Neuronal stem cell (in vitro differentiated cells): ENCODE results near the gene DAPK2.
A peak's percentile ranks its signal among the peaks of the same experiment; 100 is the strongest.

Source experiments
- DNase-seq: peaks from one replicate; pipeline ENCODE4 v3.0.0-alpha.2; 2013; ENCODE audit warnings: low spot score
- H2AFZ ChIP-seq: one replicate; pipeline ENCODE4 v1.6.1; 2013; ENCODE audit warnings: mild to moderate bottlenecking, low read length, inconsistent platforms
- H2AK5ac ChIP-seq: 2 replicates; pipeline ENCODE4 v1.6.1; 2013; ENCODE audit warnings: low read depth, mild to moderate bottlenecking, inconsistent platforms, low read length, moderate library complexity, mixed read lengths
- H2BK120ac ChIP-seq: 2 replicates; pipeline ENCODE4 v1.6.1; 2013; ENCODE audit warnings: low read depth, mild to moderate bottlenecking, inconsistent platforms, low read length, moderate library complexity, mixed read lengths
- H2BK12ac ChIP-seq: one replicate; pipeline ENCODE4 v1.6.1; 2013; ENCODE audit warnings: low read length, inconsistent platforms
- H2BK15ac ChIP-seq: 2 replicates; pipeline ENCODE4 v1.6.1; 2013; ENCODE audit warnings: mild to moderate bottlenecking, low read length, inconsistent platforms, mixed read lengths
- H2BK5ac ChIP-seq: one replicate; pipeline ENCODE4 v1.6.1; 2013; ENCODE audit warnings: inconsistent platforms, mild to moderate bottlenecking, low read length, moderate library complexity
- H3K14ac ChIP-seq: one replicate; pipeline ENCODE4 v1.6.1; 2013; ENCODE audit warnings: low read length, inconsistent platforms
- H3K18ac ChIP-seq: 2 replicates; pipeline ENCODE4 v1.6.1; 2013; ENCODE audit warnings: low read length, inconsistent platforms
- H3K23ac ChIP-seq: 2 replicates; pipeline ENCODE4 v1.6.1; 2013; ENCODE audit warnings: low read depth, mild to moderate bottlenecking, mixed read lengths, low read length, inconsistent platforms; ENCODE audit not compliant: poor library complexity
- H3K27ac ChIP-seq: replicated peaks from 3 replicates; pipeline ENCODE4 v1.5.1; 2013; ENCODE audit warnings: low read length, inconsistent platforms
- H3K27me3 ChIP-seq, 3 experiments: 2 replicates each; pipeline ENCODE4 v1.6.1; 2013; ENCODE audit warnings: low read length in 3 of 3, mild to moderate bottlenecking in 2 of 3, inconsistent platforms in 1 of 3, low read depth in 1 of 3, mixed read lengths in 1 of 3, moderate library complexity in 1 of 3; ENCODE audit not compliant: control insufficient read depth in 3 of 3, insufficient read depth in 3 of 3
- H3K36me3 ChIP-seq, 2 donors: replicated peaks in 1 of 2; 2 replicates each; pipeline ENCODE4 v1.6.1; 2013; ENCODE audit warnings: low read length in 2 of 2; ENCODE audit not compliant: control insufficient read depth in 2 of 2, insufficient read depth in 2 of 2
- H3K4ac ChIP-seq: 2 replicates; pipeline ENCODE4 v1.6.1; 2013; ENCODE audit warnings: inconsistent platforms, mild to moderate bottlenecking, low read length, moderate library complexity
- H3K4me1 ChIP-seq, 2 donors: 1 replicate in 1 of 2; 2 replicates in 1 of 2; pipeline ENCODE4 v1.6.1; 2013; ENCODE audit warnings: low read length in 2 of 2, low read depth in 1 of 2; ENCODE audit not compliant: control insufficient read depth in 2 of 2, insufficient read depth in 1 of 2
- H3K4me2 ChIP-seq: one replicate; pipeline ENCODE4 v1.6.1; 2013; ENCODE audit warnings: mild to moderate bottlenecking, low read length, inconsistent platforms; ENCODE audit not compliant: insufficient read depth, poor library complexity, severe bottlenecking
- H3K4me3 ChIP-seq, 2 donors: 2 replicates each; pipeline ENCODE4 v1.5.1; 2013; ENCODE audit warnings: low read length in 2 of 2, mild to moderate bottlenecking in 2 of 2, inconsistent platforms in 1 of 2, moderate library complexity in 1 of 2
- H3K79me1 ChIP-seq: one replicate; pipeline ENCODE4 v1.6.1; 2013; ENCODE audit warnings: low read depth, mild to moderate bottlenecking, inconsistent platforms, low read length, moderate library complexity
- H3K9ac ChIP-seq: one replicate; pipeline ENCODE4 v1.6.1; 2013; ENCODE audit warnings: mild to moderate bottlenecking, low read depth, low read length, inconsistent platforms; ENCODE audit not compliant: poor library complexity
- H3K9me3 ChIP-seq, 2 donors: replicated peaks in 1 of 2; 2 replicates each; pipeline versions ENCODE3 to v1.6.1; 2013; ENCODE audit warnings: low read length in 2 of 2, mild to moderate bottlenecking in 2 of 2, inconsistent platforms in 1 of 2, low read depth in 1 of 2, mixed read lengths in 1 of 2, moderate library complexity in 1 of 2; ENCODE audit not compliant: control insufficient read depth in 2 of 2, insufficient read depth in 1 of 2
- H4K8ac ChIP-seq: one replicate; pipeline ENCODE4 v1.6.1; 2013; ENCODE audit warnings: low read depth, mild to moderate bottlenecking, inconsistent platforms, low read length, moderate library complexity
- H4K91ac ChIP-seq: one replicate; pipeline ENCODE4 v1.6.1; 2013; ENCODE audit warnings: low read length, low read depth, mild to moderate bottlenecking, inconsistent platforms; ENCODE audit not compliant: poor library complexity
- WGBS, 2 donors: extraction: QIAGEN DNeasy Blood & Tissue Kit; methylation state at CpG; one replicate each; pipeline ENCODE4 v1.1.7; 2013; ENCODE audit warnings: missing lambda C conversion rate in 2 of 2, mixed read lengths in 1 of 2; ENCODE audit not compliant: insufficient read length in 2 of 2, insufficient replicate concordance in 1 of 2; ENCODE audit errors: extremely low coverage in 2 of 2; 5-methylcytosine and 5-hydroxymethylcytosine counted together

DAPK2 gene

GRCh38 chr15:63906266-63906584 lies 140.1 kb downstream of the DAPK2 start:
- DNase-seq, result no peak
- no peak overlapping the region for H3K4me3 ChIP-seq
- no peak overlapping the region for H2BK15ac ChIP-seq
- no peak overlapping the region for H3K9ac ChIP-seq
- H2BK120ac ChIP-seq, result no peak overlapping the region
- no peak overlapping the region for H3K14ac ChIP-seq
- no peak overlapping the region for H3K4me2 ChIP-seq
- no peak overlapping the region for H4K8ac ChIP-seq
- H2BK5ac ChIP-seq, result no peak overlapping the region
- peaks cover 2 to 4% of the 10 kb centered on the region in 2 donors for H3K4me1 ChIP-seq
- no peak overlapping the region for H4K91ac ChIP-seq
- H3K27me3 ChIP-seq, result no peaks in the 10 kb centered on the region
- no peaks in the 10 kb centered on the region for H3K36me3 ChIP-seq
- H3K18ac ChIP-seq, result no peak overlapping the region
- WGBS, 2 donors, result no CpG with 5 or more reads among the region's 4 CpGs
- no peak overlapping the region for H3K4ac ChIP-seq
- no peak overlapping the region for H3K27ac ChIP-seq
- no peak overlapping the region for H2AK5ac ChIP-seq
- no peaks in the 10 kb centered on the region for H3K79me1 ChIP-seq
- no peak overlapping the region for H2AFZ ChIP-seq
- no peak overlapping the region for H3K23ac ChIP-seq
- H2BK12ac ChIP-seq, result no peak overlapping the region
- no peaks in the 10 kb centered on the region for H3K9me3 ChIP-seq

DNA sequence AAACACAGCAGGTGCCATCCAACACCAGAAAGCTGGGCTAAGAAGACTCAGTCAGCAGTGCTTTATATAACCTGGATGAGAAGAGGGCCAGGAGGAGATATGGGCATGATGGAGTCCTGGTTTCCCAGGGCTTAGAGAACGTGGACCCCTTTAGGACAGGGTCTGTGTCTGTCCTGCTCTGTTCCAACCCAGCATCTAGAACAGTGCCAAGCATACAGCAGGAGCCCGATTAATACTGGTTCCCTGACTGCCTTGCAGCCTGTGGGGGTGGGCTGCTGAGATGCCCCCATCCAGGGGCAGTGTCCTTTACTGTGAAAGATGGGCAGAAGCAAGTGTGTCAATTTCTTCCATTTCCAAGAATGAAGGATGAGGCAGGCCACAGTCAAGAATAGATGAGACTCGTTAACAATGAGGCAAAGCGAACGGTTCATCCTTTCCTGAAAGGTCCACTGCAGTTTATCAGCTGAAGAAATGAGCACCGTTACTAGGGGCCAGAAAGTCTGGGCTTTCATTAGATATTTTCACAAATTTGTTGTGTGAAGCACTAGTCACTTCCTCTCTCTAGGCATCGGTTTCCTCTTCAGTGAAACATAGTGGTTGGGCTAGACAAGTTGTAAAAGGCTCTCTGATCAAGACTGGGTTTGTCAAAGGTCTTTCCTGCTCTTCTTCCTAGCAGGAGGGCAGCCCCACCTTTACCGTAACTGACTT lies 140.6 kb downstream of the DAPK2 start:
- WGBS, 2 donors, result no CpG with 5 or more reads among the region's 8 CpGs
- Histone ChIP-seq H3K4me2 (no peak overlapping the region), H3K27me3 (no peaks in the 10 kb centered on the region), H4K91ac (no peak overlapping the region), H3K4me3 (peak overlapping the region in 1 of 2 donors; percentile 43), H3K4me1 (peaks cover 2 to 4% of the 10 kb centered on the region in 2 donors), H3K4ac (no peak overlapping the region), H3K36me3 (no peaks in the 10 kb centered on the region), H2AFZ (no peak overlapping the region), H2AK5ac (peak overlapping the region; percentile 29), H2BK120ac (no peak overlapping the region), H3K23ac (no peak overlapping the region), H3K27ac (no peak overlapping the region), H2BK15ac (peak overlapping the region; percentile 44), H3K9me3 (no peaks in the 10 kb centered on the region), H3K79me1 (no peaks in the 10 kb centered on the region), H2BK12ac (peak overlapping the region; percentile 4), H3K14ac (no peak overlapping the region), H3K9ac (no peak overlapping the region), H4K8ac (no peak overlapping the region), H3K18ac (no peak overlapping the region), H2BK5ac (no peak overlapping the region)
- DNase-seq, result no peak

DNA sequence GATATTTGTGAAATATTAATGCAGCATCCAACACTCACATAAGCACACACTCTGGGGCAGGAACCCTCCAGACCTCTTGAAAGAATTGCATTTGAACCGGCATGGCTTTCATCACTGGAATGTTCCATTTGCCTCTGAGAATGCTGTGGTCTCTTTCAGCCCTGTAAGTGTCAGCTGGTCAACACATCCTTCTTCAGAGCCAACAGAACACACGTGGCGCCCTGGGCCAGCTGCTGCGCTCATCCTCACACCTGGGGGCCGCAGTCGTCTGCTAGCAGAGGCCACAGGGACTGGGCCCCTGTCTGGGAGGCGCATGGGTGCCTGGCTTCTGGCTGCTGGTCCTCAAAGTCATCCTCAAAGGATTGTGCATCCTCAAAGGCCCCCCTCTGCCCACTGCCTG lies 141.2 kb downstream of the DAPK2 start:
- Histone ChIP-seq H4K91ac (no peak overlapping the region), H3K14ac (no peak overlapping the region), H2BK12ac (peak overlapping the region; percentile 4), H3K36me3 (no peaks in the 10 kb centered on the region), H3K23ac (no peak overlapping the region), H3K27me3 (no peaks in the 10 kb centered on the region), H2AFZ (no peak overlapping the region), H2BK120ac (no peak overlapping the region), H2BK15ac (peak overlapping the region; percentile 44), H4K8ac (peak overlapping the region; percentile 52), H3K4ac (no peak overlapping the region), H3K4me1 (peaks cover 2% of the 10 kb centered on the region in 2 donors), H2AK5ac (peak overlapping the region; percentile 29), H3K27ac (no peak overlapping the region), H3K4me2 (no peak overlapping the region), H2BK5ac (no peak overlapping the region), H3K79me1 (no peaks in the 10 kb centered on the region), H3K18ac (no peak overlapping the region), H3K4me3 (no peak overlapping the region), H3K9me3 (no peaks in the 10 kb centered on the region), H3K9ac (no peak overlapping the region)
- no CpG with 5 or more reads among the region's 7 CpGs for WGBS, 2 donors
- DNase-seq, result no peak

- Histone ChIP-seq H3K27me3 (no peaks in the 10 kb centered on the region), H2BK5ac (no peak overlapping the region), H2BK15ac (no peak overlapping the region), H4K8ac (no peak overlapping the region), H3K18ac (no peak overlapping the region), H2BK120ac (no peak overlapping the region), H2AFZ (no peak overlapping the region), H3K27ac (no peak overlapping the region), H3K36me3 (no peaks in the 10 kb centered on the region), H3K4ac (no peak overlapping the region), H3K9me3 (no peaks in the 10 kb centered on the region), H2BK12ac (no peak overlapping the region), H3K4me2 (no peak overlapping the region), H2AK5ac (no peak overlapping the region), H3K79me1 (no peaks in the 10 kb centered on the region), H3K14ac (no peak overlapping the region), H3K4me3 (no peak overlapping the region), H3K9ac (no peak overlapping the region), H3K23ac (no peak overlapping the region), H3K4me1 (peaks cover 0 to 2% of the 10 kb centered on the region in 2 donors), H4K91ac (no peak overlapping the region)
- no peak for DNase-seq
- WGBS, 2 donors, result no CpG with 5 or more reads among the region's 4 CpGs
Measured at GRCh38 chr15:63904042-63904441, 142.2 kb downstream of the DAPK2 start.
